HepG2 (cell line): ENCODE data around the gene CROT. TPM values are rescaled to one million over a fixed set of nuclear protein-coding genes. Genes with fewer than 3 reads are reported as not detected.

Experiments
- ARID5B ChIP-seq: IDR thresholded peaks from 2 replicates; pipeline ENCODE4 v1.4.0; 2020; ENCODE audit warnings: mild to moderate bottlenecking, missing genetic modification reagents
- CREBL2 ChIP-seq: sonication (generic); formaldehyde crosslinking; IDR thresholded peaks from 2 replicates; pipeline ENCODE4 v1.8.1; 2023; ENCODE audit warnings: missing genetic modification reagents, mild to moderate bottlenecking, borderline replicate concordance
- ERF ChIP-seq: IDR thresholded peaks from 2 replicates; pipeline ENCODE4 v1.6.1; 2018; ENCODE audit warnings: missing biosample characterization, missing genetic modification reagents
- ETV5 ChIP-seq: IDR thresholded peaks from 2 replicates; pipeline ENCODE4 v1.6.1; 2018; ENCODE audit warnings: missing biosample characterization, missing genetic modification reagents, inconsistent platforms, borderline replicate concordance
- FOXK1 ChIP-seq: sonication (generic); formaldehyde crosslinking; IDR thresholded peaks from 2 replicates; pipeline ENCODE4 v1.4.0; 2020; ENCODE audit warnings: low read depth, missing genetic modification reagents, borderline replicate concordance
- FOXP1 ChIP-seq, 2 experiments: fragments of 450-650 bp in 1 of 2; IDR thresholded peaks; 2 replicates each; pipeline ENCODE4 v1.6.1; 2017 to 2018; ENCODE audit warnings: antibody characterized with exemption in 1 of 2
- GFI1 ChIP-seq: sonication (generic); formaldehyde crosslinking; IDR thresholded peaks from 2 replicates; pipeline ENCODE4 v1.5.0; 2020; ENCODE audit warnings: missing genetic modification reagents, mild to moderate bottlenecking, borderline replicate concordance
- HDAC6 ChIP-seq: fragments of 200-600 bp; sonication (generic); IDR thresholded peaks from 2 replicates; pipeline ENCODE4 v1.7.0; 2017; ENCODE audit warnings: mild to moderate bottlenecking, antibody characterized with exemption, low read length, low read depth
- HNF4A ChIP-seq: sonication (generic); formaldehyde crosslinking; IDR thresholded peaks from 2 replicates; pipeline ENCODE4 v1.4.0; 2020; ENCODE audit warnings: missing genetic modification reagents
- JUN ChIP-seq: sonication (generic); formaldehyde crosslinking; IDR thresholded peaks from 2 replicates; pipeline ENCODE4 v1.4.0; 2020; ENCODE audit warnings: mild to moderate bottlenecking, missing genetic modification reagents
- NCOA2 ChIP-seq: sonication (generic); formaldehyde crosslinking; IDR thresholded peaks from 2 replicates; pipeline ENCODE4 v1.8.0; 2022; ENCODE audit warnings: inconsistent platforms
- NFE2L1 ChIP-seq: sonication (generic); formaldehyde crosslinking; IDR thresholded peaks from 2 replicates; pipeline ENCODE4 v1.4.0; 2020; ENCODE audit warnings: missing genetic modification reagents, mild to moderate bottlenecking, borderline replicate concordance
- SOX6 ChIP-seq, 2 experiments: fragments of 450-650 bp in 1 of 2; sonication (generic) in 1 of 2; formaldehyde crosslinking in 1 of 2; IDR thresholded peaks; 2 replicates each; pipeline versions ENCODE4 v1.4.0 to v1.6.1; 2017 to 2020; ENCODE audit warnings: antibody characterized with exemption in 1 of 2, mild to moderate bottlenecking in 1 of 2, missing genetic modification reagents in 1 of 2
- TBX2 ChIP-seq: sonication (generic); formaldehyde crosslinking; IDR thresholded peaks from 2 replicates; pipeline ENCODE4 v1.5.0; 2020; ENCODE audit warnings: missing genetic modification reagents, mild to moderate bottlenecking, borderline replicate concordance
- TFAP4 ChIP-seq: sonication (generic); IDR thresholded peaks from 2 replicates; pipeline ENCODE4 v1.6.1; 2016; ENCODE audit warnings: low read depth, borderline replicate concordance
- ZFAT ChIP-seq: sonication (generic); formaldehyde crosslinking; conservative IDR thresholded peaks from 2 replicates; pipeline ENCODE4 v1.8.1; 2023; ENCODE audit warnings: missing genetic modification reagents, inconsistent platforms
- ZNF572 ChIP-seq: sonication (generic); formaldehyde crosslinking; IDR thresholded peaks from 2 replicates; pipeline ENCODE4 v1.5.1; 2020; ENCODE audit warnings: mild to moderate bottlenecking, missing genetic modification reagents
- ZNF800 ChIP-seq: sonication (generic); formaldehyde crosslinking; IDR thresholded peaks from 2 replicates; pipeline ENCODE4 v1.4.0; 2020; ENCODE audit warnings: missing genetic modification reagents
- ZSCAN31 ChIP-seq: sonication (generic); formaldehyde crosslinking; IDR thresholded peaks from 2 replicates; pipeline ENCODE4 v1.5.0; 2020; ENCODE audit warnings: low read depth, mild to moderate bottlenecking, missing genetic modification reagents
- polyA plus RNA-seq, 8 experiments: library from polyadenylated mRNA; depleted of rRNA in 3 of 8; stranded (reverse) in 7 of 8; unstranded in 1 of 8; fragments of >200 nt; fragmentation: Illumina TruSeq in 4 of 8; extraction: Trizol in 4 of 8; gene quantifications; 2 replicates each; pipeline versions ENCODE4 v1.2.1 to v1.2.3, GENCODE V29; 2011 to 2016; ENCODE audit warnings: low read depth in 4 of 8, missing spikeins in 1 of 8, mixed read lengths in 1 of 8; ENCODE audit not compliant: insufficient read depth in 1 of 8
- total RNA-seq, 5 experiments: library from RNA; depleted of rRNA; stranded (reverse); fragments of >200 nt; fragmentation: Illumina TruSeq; extraction: Trizol; gene quantifications; 2 replicates each; pipeline ENCODE4 v1.2.3, GENCODE V29; 2016; ENCODE audit warnings: low read depth in 1 of 5

The CROT gene
- total and polyA plus RNA-seq, 2 of the 13 experiments (the other 11 are each of a cell fraction or from before 2014, with no cell fraction given) = 5.0 to 13.7 TPM

GRCh38 chr7:87395442-87396020, 50.1 kb downstream of the CROT start (continued):
- TF ChIP-seq HDAC6 (no peak), FOXP1 (IDR thresholded peaks at IDR 0.05) (no peak), FOXP1 (CRISPR knock-in tag; IDR thresholded peaks at IDR 0.05) (peak; percentile 65; the same call in 1 of the 2 replicates), NFE2L1 (no peak), FOXK1 (CRISPR knock-in tag) (peak; percentile 68; the same call in 1 of the 2 replicates), TFAP4 (peak; percentile 83; the same call in 1 of the 2 replicates), SOX6 (IDR thresholded peaks at IDR 0.05) (no peak), SOX6 (CRISPR knock-in tag; IDR thresholded peaks at IDR 0.05) (peak; percentile 84), ZFAT (CRISPR knock-in tag) (no peak), ZNF572 (CRISPR knock-in tag) (no peak), GFI1 (CRISPR knock-in tag) (peak; percentile 90), ARID5B (CRISPR knock-in tag) (peak; percentile 68), TBX2 (CRISPR knock-in tag) (peak; percentile 97), ERF (CRISPR knock-in tag) (0 out of 2 replicates have a peak, but pooled peaks have one; percentile 27), ZSCAN31 (CRISPR knock-in tag) (no peak), NCOA2 (CRISPR knock-in tag) (peak; percentile 51), ZNF800 (CRISPR knock-in tag) (no peak), JUN (CRISPR knock-in tag) (no peak), CREBL2 (CRISPR knock-in tag) (no peak), HNF4A (CRISPR knock-in tag) (peak; percentile 26; the same call in 1 of the 2 replicates), ETV5 (peak; percentile 26; the same call in 1 of the 2 replicates)
